ENCODE data around the gene CNKSR3. TPM values are rescaled to one million over a fixed set of nuclear protein-coding genes. Genes with fewer than 3 reads are reported as not detected.
A peak's percentile ranks its signal among the peaks of the same experiment; 100 is the strongest.

Gene CNKSR3
- total and polyA plus RNA-seq, 2 experiments from 2014 or later: 22.4 to 23.9 TPM

DNA sequence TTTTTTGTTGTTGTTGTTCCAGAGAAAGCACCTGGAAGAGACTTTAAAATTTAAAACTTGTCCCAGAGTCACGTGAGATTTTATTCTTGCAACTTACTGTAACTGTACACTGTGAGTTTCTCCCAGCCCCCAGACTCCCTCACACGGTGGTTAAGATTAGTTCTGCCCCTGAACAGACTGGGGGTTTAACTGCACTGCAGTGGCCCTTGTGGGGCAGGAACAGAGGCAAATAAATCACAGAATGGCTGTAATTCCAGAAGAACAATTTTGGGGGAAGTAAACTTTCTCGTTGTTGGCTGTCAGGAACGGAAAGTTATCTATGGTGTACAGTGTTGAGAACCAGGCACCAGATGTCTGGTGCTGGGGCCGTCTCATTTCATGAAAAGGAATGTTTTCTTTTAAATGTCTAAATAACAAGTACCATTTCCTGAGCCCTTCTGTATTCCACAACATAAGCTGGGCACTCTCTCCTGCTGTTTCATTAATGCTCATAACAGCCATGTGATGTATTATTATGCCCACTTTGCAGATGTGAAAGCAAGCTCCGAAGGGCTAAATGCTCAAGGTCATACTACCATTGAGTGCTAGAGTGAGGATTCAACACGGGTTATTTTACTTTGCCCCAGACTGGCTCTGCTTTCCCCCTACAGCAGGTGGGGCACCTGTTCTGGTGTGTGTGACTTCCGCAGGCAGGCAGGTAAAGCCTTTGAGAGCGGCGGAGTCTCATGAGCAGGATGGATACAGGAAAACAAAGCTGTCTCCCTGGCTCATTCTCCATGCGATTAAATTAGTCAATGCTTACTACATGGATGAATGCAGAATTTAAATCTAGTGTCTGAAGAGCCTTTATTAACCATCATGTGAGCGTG lies 30.5 kb downstream of the CNKSR3 start:
- no peaks in the 10 kb centered on the region for H3K36me3 ChIP-seq (replicated peaks; ENCODE audit: insufficient read depth, low read depth)
- H3K27me3 ChIP-seq: no peaks in the 10 kb centered on the region
- H3K9me3 ChIP-seq (ENCODE audit: low read depth): no peaks in the 10 kb centered on the region
- peaks cover 37% of the 10 kb centered on the region for H4K20me1 ChIP-seq (ENCODE audit: insufficient read depth, poor library complexity, severe bottlenecking)
- no peak overlapping the region for H3K4me3 ChIP-seq
- peak overlapping the region; percentile 67 for H3K4me2 ChIP-seq
- WGBS (ENCODE audit: low lambda C conversion rate, missing lambda C conversion rate): 58% methylated on average over 12 of the region's 12 CpGs
- no peak overlapping the region for H2AFZ ChIP-seq
- H3K79me2 ChIP-seq: peaks cover 95% of the 10 kb centered on the region
- peak overlapping the region; percentile 70 for H3K27ac ChIP-seq
- DNase-seq (ENCODE audit: low spot score): no peak
- peaks cover 35% of the 10 kb centered on the region for H3K4me1 ChIP-seq (ENCODE audit: insufficient read depth)
- H3K9me2 ChIP-seq (replicated peaks; ENCODE audit: insufficient read depth): no peaks in the 10 kb centered on the region
- no peak for TF ChIP-seq EZH2phosphoT487 (IDR thresholded peaks at IDR 0.05; ENCODE audit: low read depth, severe bottlenecking, unreplicated experiment)
- TF ChIP-seq EZH2 (IDR thresholded peaks at IDR 0.05; ENCODE audit: borderline replicate concordance): no peak
- TF ChIP-seq, protein P1, sequence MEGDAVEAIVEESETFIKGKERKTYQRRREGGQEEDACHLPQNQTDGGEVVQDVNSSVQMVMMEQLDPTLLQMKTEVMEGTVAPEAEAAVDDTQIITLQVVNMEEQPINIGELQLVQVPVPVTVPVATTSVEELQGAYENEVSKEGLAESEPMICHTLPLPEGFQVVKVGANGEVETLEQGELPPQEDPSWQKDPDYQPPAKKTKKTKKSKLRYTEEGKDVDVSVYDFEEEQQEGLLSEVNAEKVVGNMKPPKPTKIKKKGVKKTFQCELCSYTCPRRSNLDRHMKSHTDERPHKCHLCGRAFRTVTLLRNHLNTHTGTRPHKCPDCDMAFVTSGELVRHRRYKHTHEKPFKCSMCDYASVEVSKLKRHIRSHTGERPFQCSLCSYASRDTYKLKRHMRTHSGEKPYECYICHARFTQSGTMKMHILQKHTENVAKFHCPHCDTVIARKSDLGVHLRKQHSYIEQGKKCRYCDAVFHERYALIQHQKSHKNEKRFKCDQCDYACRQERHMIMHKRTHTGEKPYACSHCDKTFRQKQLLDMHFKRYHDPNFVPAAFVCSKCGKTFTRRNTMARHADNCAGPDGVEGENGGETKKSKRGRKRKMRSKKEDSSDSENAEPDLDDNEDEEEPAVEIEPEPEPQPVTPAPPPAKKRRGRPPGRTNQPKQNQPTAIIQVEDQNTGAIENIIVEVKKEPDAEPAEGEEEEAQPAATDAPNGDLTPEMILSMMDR (IDR thresholded peaks at IDR 0.05; ENCODE audit: poor library complexity): no peak

DNA sequence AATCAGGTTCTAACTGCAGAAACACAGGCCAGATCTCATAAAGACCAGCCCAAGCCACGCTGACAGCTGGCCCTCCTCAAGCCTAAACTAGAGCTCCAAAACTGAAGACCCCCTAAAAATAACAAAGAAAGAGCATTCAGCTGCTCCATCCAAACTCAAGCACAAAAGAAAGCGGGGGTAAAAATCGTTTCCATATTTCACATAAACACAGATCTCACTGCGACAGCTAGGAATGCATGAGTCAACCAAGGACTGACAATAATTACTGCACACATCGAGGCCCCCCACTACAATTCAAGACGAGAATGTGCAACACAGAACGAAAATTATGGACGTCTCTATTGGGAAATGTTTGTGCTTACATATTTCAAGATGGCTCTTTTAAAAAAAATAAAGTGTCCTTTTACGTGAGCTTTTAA lies 31.1 kb downstream of the CNKSR3 start:
- Histone ChIP-seq H3K9me3 (ENCODE audit: low read depth) (no peaks in the 10 kb centered on the region), H3K4me1 (ENCODE audit: insufficient read depth) (peaks cover 35% of the 10 kb centered on the region), H4K20me1 (ENCODE audit: insufficient read depth, poor library complexity, severe bottlenecking) (peaks cover 32% of the 10 kb centered on the region), H3K9me2 (replicated peaks; ENCODE audit: insufficient read depth) (no peaks in the 10 kb centered on the region), H3K27me3 (no peaks in the 10 kb centered on the region), H3K27ac (peak overlapping the region; percentile 70), H3K36me3 (replicated peaks; ENCODE audit: insufficient read depth, low read depth) (no peaks in the 10 kb centered on the region), H2AFZ (no peak overlapping the region), H3K4me3 (no peak overlapping the region), H3K4me2 (peak overlapping the region; percentile 67), H3K79me2 (peaks cover 95% of the 10 kb centered on the region)
- TF ChIP-seq, protein P1 (IDR thresholded peaks at IDR 0.05; ENCODE audit: poor library complexity): no peak
- TF ChIP-seq EZH2phosphoT487 (IDR thresholded peaks at IDR 0.05; ENCODE audit: low read depth, severe bottlenecking, unreplicated experiment) (no peak), EZH2 (IDR thresholded peaks at IDR 0.05; ENCODE audit: borderline replicate concordance) (no peak)
- DNase-seq (ENCODE audit: low spot score): no peak
- WGBS (ENCODE audit: low lambda C conversion rate, missing lambda C conversion rate): 43% methylated on average over 9 of the region's 9 CpGs

DNA sequence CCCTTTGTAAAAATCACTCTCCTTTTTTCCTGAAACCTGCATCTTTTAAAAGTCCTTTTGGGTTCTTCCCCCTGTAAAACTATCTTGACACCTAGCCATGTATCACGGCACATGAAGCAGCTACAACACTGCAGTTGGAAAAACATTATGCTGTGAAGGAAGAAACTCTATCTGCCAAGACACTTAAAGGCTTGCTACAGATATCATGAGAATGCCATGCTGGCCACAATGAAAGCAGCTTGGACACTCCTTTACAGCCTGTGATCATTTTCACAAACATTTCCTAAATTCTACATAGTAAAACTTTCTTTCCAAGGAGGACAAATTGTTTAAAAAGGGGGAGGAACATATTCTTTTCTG lies 31.8 kb downstream of the CNKSR3 start:
- TF ChIP-seq EZH2 (IDR thresholded peaks at IDR 0.05; ENCODE audit: borderline replicate concordance) (no peak), EZH2phosphoT487 (IDR thresholded peaks at IDR 0.05; ENCODE audit: low read depth, severe bottlenecking, unreplicated experiment) (no peak)
- TF ChIP-seq, protein P1 (IDR thresholded peaks at IDR 0.05; ENCODE audit: poor library complexity): no peak
- no peaks in the 10 kb centered on the region for H3K27me3 ChIP-seq
- no peaks in the 10 kb centered on the region for H3K9me2 ChIP-seq (replicated peaks; ENCODE audit: insufficient read depth)
- peaks cover 95% of the 10 kb centered on the region for H3K79me2 ChIP-seq
- 52% methylated on average over 1 of the region's 1 CpG for WGBS (ENCODE audit: low lambda C conversion rate, missing lambda C conversion rate)
- H3K36me3 ChIP-seq (replicated peaks; ENCODE audit: insufficient read depth, low read depth): no peaks in the 10 kb centered on the region
- no peak for DNase-seq (ENCODE audit: low spot score)
- peak overlapping the region; percentile 70 for H3K27ac ChIP-seq
- peaks cover 35% of the 10 kb centered on the region for H3K4me1 ChIP-seq (ENCODE audit: insufficient read depth)
- H3K9me3 ChIP-seq (ENCODE audit: low read depth): no peaks in the 10 kb centered on the region
- H2AFZ ChIP-seq: no peak overlapping the region
- H4K20me1 ChIP-seq (ENCODE audit: insufficient read depth, poor library complexity, severe bottlenecking): peaks cover 35% of the 10 kb centered on the region
- no peak overlapping the region for H3K4me3 ChIP-seq
- H3K4me2 ChIP-seq: peak overlapping the region; percentile 67

All from hepatocyte (in vitro differentiated cells).